ENCODE measurements around the gene HNRNPF.
A peak's percentile ranks its signal among the peaks of the same experiment; 100 is the strongest.

Gene HNRNPF

DNA sequence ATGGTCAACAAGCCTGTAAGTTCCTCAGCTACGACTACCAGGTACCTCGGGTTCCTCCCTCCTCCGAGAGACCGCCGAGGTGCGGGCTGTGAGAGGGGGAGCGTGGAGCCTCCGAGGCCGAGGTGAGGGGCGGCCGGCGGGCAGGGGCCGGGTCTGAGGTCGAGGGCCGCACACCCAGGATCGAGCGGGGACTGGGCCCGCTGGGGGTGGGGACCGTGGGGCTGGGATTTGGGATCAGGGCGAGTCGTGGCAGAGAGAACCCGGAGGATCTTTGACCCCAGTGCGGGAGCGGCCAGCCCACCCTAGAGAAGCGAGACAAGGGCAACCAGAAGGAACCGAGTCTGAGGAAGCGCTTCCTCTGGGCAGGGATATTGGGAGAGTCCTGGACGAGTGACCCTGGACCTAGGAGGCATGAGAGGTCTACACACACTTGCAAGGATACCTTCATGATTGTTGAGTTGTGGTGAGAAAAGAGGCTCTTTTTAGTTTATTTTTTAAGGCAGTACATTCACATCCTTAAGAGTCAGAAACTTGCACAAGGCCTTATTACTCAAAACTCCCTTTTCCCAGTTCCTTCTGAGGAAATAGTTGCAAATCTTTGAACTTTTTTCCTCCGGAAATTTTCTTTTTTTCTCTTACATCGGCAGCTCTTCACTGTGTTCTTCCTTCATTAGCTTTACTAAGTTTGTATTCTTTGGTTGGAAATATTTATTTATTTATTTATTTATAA lies 28.3 kb upstream of the HNRNPF start:
- Histone ChIP-seq H3K4me2 (ENCODE audit: low read length) (peak overlapping the region; percentile 95), H3K36me3 (ENCODE audit: control insufficient read depth, low read length) (no peaks in the 10 kb centered on the region), H3K4me3 (ENCODE audit: low read length) (peak overlapping the region; percentile 83), H3K4me1 (ENCODE audit: control insufficient read depth, low read length) (peaks cover 39% of the 10 kb centered on the region), H3F3A (ENCODE audit: control insufficient read depth, insufficient read depth) (0 out of 2 replicates have a peak, but pooled peaks cover 7% of the 10 kb centered on the region), H3K79me2 (ENCODE audit: control insufficient read depth, low read length) (peaks cover 47% of the 10 kb centered on the region), H4K20me1 (ENCODE audit: control insufficient read depth, insufficient read depth, low read depth, low read length) (no peaks in the 10 kb centered on the region), H3K27me3 (ENCODE audit: control insufficient read depth, low read length) (no peaks in the 10 kb centered on the region), H3K27ac (ENCODE audit: low read depth, low read length) (peak overlapping the region; percentile 55), H3K9me2 (replicated peaks; ENCODE audit: control insufficient read depth, low read length) (no peaks in the 10 kb centered on the region), H3K9me3 (ENCODE audit: control insufficient read depth, insufficient read depth, low read length) (no peaks in the 10 kb centered on the region)
- TF ChIP-seq EZH2phosphoT487 (IDR thresholded peaks at IDR 0.05; ENCODE audit: borderline replicate concordance, low read length), result no peak
- TF ChIP-seq, protein P1, sequence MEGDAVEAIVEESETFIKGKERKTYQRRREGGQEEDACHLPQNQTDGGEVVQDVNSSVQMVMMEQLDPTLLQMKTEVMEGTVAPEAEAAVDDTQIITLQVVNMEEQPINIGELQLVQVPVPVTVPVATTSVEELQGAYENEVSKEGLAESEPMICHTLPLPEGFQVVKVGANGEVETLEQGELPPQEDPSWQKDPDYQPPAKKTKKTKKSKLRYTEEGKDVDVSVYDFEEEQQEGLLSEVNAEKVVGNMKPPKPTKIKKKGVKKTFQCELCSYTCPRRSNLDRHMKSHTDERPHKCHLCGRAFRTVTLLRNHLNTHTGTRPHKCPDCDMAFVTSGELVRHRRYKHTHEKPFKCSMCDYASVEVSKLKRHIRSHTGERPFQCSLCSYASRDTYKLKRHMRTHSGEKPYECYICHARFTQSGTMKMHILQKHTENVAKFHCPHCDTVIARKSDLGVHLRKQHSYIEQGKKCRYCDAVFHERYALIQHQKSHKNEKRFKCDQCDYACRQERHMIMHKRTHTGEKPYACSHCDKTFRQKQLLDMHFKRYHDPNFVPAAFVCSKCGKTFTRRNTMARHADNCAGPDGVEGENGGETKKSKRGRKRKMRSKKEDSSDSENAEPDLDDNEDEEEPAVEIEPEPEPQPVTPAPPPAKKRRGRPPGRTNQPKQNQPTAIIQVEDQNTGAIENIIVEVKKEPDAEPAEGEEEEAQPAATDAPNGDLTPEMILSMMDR (IDR thresholded peaks at IDR 0.05; ENCODE audit: low read depth, low read length, poor library complexity, severe bottlenecking), result no peak

DNA sequence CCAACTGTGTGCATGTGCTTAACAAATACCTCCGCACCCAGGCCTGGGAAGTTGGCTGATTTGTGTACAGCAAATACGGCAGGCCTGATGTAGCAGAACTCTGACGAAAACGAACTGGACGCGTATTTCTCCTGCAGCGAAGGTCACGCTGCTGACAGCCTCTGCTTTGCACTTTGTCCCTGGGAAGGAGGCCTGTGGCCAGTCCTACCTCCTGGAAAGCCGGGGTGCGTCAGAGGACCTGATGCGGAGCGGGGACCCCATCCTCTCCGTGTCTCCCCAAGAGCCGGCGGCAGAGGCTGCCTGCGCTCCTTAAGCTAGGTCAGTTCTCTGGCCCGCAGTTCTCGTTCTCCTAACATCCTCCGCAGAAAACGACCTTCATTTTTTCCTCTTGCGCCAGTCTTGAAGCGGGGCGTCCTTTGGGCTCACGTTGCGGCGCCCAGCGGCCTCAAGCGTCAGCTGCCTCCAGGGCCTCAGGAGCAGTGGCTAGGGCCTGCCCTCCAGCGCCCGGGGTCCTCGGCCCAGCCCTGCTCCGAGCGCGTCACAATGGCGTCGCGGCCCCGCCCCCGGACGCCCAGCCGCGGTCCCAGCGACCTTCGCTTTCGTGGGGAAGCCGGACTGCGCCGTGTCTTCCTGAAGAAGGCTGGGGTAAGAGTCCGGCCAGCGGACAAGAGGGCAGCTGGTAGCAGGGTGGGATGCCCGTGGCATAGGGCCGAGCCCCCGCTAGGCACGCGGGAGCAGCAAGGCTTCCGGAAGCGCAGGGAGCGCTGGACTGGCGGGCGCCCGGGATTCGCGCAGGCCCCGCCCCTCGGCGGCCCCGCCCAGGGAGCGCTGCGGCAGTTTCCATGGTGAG lies 27.5 kb upstream of the HNRNPF start, which contains the start of gene ZNF487:
Gene ZNF487, plus strand, starts transcription at position 821 of the 850 bp plus-strand sequence. CDS start 38,703 bp downstream, outside the sequence.
- peak within 1 kb of the TSS; percentile 55 for H3K27ac ChIP-seq (ENCODE audit: low read depth, low read length)
- H3K79me2 ChIP-seq (ENCODE audit: control insufficient read depth, low read length), result peaks cover 40% of the 10 kb centered on the region
- H3K9me3 ChIP-seq (ENCODE audit: control insufficient read depth, insufficient read depth, low read length), result no peaks in the 10 kb centered on the region
- TF ChIP-seq EZH2phosphoT487 (IDR thresholded peaks at IDR 0.05; ENCODE audit: borderline replicate concordance, low read length), result no peak
- TF ChIP-seq, protein P1 (IDR thresholded peaks at IDR 0.05; ENCODE audit: low read depth, low read length, poor library complexity, severe bottlenecking), result no peak
- no peaks in the 10 kb centered on the region for H3K36me3 ChIP-seq (ENCODE audit: control insufficient read depth, low read length)
- no peaks in the 10 kb centered on the region for H4K20me1 ChIP-seq (ENCODE audit: control insufficient read depth, insufficient read depth, low read depth, low read length)
- H3K4me2 ChIP-seq (ENCODE audit: low read length), result peak within 1 kb of the TSS; percentile 95
- no peaks in the 10 kb centered on the region for H3K27me3 ChIP-seq (ENCODE audit: control insufficient read depth, low read length)
- 0 out of 2 replicates have a peak, but pooled peaks cover 8% of the 10 kb centered on the region for H3F3A ChIP-seq (ENCODE audit: control insufficient read depth, insufficient read depth)
- peak within 1 kb of the TSS; percentile 83 for H3K4me3 ChIP-seq (ENCODE audit: low read length)
- no peaks in the 10 kb centered on the region for H3K9me2 ChIP-seq (replicated peaks; ENCODE audit: control insufficient read depth, low read length)
- peaks cover 39% of the 10 kb centered on the region for H3K4me1 ChIP-seq (ENCODE audit: control insufficient read depth, low read length)

DNA sequence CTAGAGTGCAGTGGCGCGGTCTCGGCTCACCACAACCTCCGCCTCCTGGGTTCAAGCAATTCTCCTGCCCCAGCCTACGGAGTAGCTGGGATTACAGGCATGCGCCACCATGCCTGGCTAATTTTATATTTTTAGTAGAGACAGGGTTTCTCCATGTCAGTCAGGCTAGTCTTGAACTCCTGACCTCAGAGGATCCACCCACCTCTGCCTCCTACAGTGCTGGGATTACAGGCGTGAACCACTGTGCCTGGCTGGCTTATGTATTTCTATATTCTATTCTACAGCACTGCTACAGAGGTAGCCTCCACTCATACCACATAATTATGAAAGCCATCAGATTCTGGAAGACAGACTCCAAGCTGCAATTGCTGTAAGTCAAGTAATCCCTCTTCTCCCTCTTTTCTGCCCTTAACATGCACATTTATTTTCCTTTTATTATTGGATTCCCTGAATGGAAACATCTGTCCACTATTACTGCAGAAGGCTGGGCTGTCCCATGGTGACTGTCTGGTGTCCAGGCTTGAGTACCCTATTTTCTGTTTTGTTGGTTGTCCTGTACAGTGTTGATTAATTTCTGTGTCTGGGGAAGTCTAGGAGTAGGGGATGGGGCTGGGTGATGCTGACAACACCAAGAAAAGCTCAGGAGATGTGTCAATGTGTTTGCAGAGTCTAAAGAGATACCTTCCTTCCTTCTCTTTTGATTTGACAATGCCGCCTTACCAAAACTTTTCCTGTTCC lies 22.1 kb upstream of the HNRNPF start:
- Histone ChIP-seq H3F3A (ENCODE audit: control insufficient read depth, insufficient read depth) (peaks cover 13% of the 10 kb centered on the region; the same call in 1 of the 2 replicates), H3K4me1 (ENCODE audit: control insufficient read depth, low read length) (peaks cover 32% of the 10 kb centered on the region), H3K79me2 (ENCODE audit: control insufficient read depth, low read length) (peaks cover 13% of the 10 kb centered on the region), H3K4me3 (ENCODE audit: low read length) (no peak overlapping the region), H3K27me3 (ENCODE audit: control insufficient read depth, low read length) (no peaks in the 10 kb centered on the region), H4K20me1 (ENCODE audit: control insufficient read depth, insufficient read depth, low read depth, low read length) (no peaks in the 10 kb centered on the region), H3K4me2 (ENCODE audit: low read length) (no peak overlapping the region), H3K36me3 (ENCODE audit: control insufficient read depth, low read length) (no peaks in the 10 kb centered on the region), H3K9me2 (replicated peaks; ENCODE audit: control insufficient read depth, low read length) (no peaks in the 10 kb centered on the region), H3K9me3 (ENCODE audit: control insufficient read depth, insufficient read depth, low read length) (no peaks in the 10 kb centered on the region), H3K27ac (ENCODE audit: low read depth, low read length) (no peak overlapping the region)
- no peak for TF ChIP-seq EZH2phosphoT487 (IDR thresholded peaks at IDR 0.05; ENCODE audit: borderline replicate concordance, low read length)
- TF ChIP-seq, protein P1 (IDR thresholded peaks at IDR 0.05; ENCODE audit: low read depth, low read length, poor library complexity, severe bottlenecking), result no peak

All from DOHH2 (cell line).